GM12878 (cell line): Measurements from ENCODE around the gene MAPKAPK3. TPM values are rescaled to one million over a fixed set of nuclear protein-coding genes. Genes with fewer than 3 reads are reported as not detected.

Experiments used
- ATAC-seq: fragments of 200-7000 bp; cut with Tn5 transposase; 3 replicates; pipeline ENCODE4 v1.9.1; 2020; ENCODE audit warnings: mild to moderate bottlenecking, moderate library complexity
- BruUV-seq: library from RNA; stranded (reverse); fragments of 400-500 nt; replicated peaks from 2 replicates; lab custom pipeline; 2021; lab: Mats Ljungman, UMichigan
- CTCF ChIA-PET: fragments of 300-600 bp; sonication (Branson Sonifier 250); formaldehyde crosslinking; extraction: SDS; loops from one replicate; lab custom pipeline; 2021; ENCODE audit warnings: inconsistent platforms; lab: Yijun Ruan, JAX
- POLR2A ChIA-PET: fragments of 350-600 bp; formaldehyde crosslinking; extraction: SDS; loops from one replicate; lab custom pipeline; 2021; ENCODE audit warnings: inconsistent platforms; lab: Charles Lee
- RAD21 ChIA-PET: fragments of 300-600 bp; sonication (Branson Sonifier 250); formaldehyde crosslinking; loops from one replicate; lab custom pipeline; 2023; ENCODE audit warnings: antibody characterized with exemption; ENCODE audit not compliant: unreplicated experiment; lab: Charles Lee
- SMC1A ChIA-PET: fragments of 300-600 bp; sonication (Branson Sonifier 250); formaldehyde crosslinking; loops from one replicate; lab custom pipeline; 2023; ENCODE audit not compliant: unreplicated experiment, uncharacterized antibody; lab: Charles Lee
- DNase-seq: peaks from one replicate; pipeline ENCODE4 v3.0.0-alpha.2; 2011; ENCODE audit warnings: low read depth, low spot score
- FAIRE-seq: peaks from 3 replicates; lab custom pipeline; 2011; peaks lifted over from hg19 to GRCh38; lab: Jason Lieb, UNC
- H2AFZ ChIP-seq: 2 replicates; pipeline ENCODE4 v1.6.0; 2011; ENCODE audit warnings: low read depth, low read length, control low read depth; ENCODE audit not compliant: control insufficient read depth
- H3K27ac ChIP-seq: 2 replicates; pipeline ENCODE4 v1.5.1; 2011; ENCODE audit warnings: control low read depth; ENCODE audit not compliant: control insufficient read depth, insufficient read depth
- H3K27me3 ChIP-seq, 2 experiments: replicated peaks in 1 of 2; 2 replicates each; pipeline versions ENCODE4 v1.6.0 to v1.6.1; 2011; ENCODE audit warnings: low read length in 1 of 2; ENCODE audit not compliant: control insufficient read depth in 2 of 2, insufficient read depth in 2 of 2
- H3K36me3 ChIP-seq, 2 experiments: 2 replicates each; pipeline ENCODE4 v1.5.1; 2011; ENCODE audit warnings: low read length in 1 of 2; ENCODE audit not compliant: control insufficient read depth in 2 of 2, insufficient read depth in 2 of 2
- H3K4me1 ChIP-seq: 2 replicates; pipeline ENCODE4 v1.6.1; 2011; ENCODE audit warnings: mild to moderate bottlenecking, low read length, moderate library complexity, mixed read lengths; ENCODE audit not compliant: control insufficient read depth, insufficient read depth
- H3K4me2 ChIP-seq: 2 replicates; pipeline ENCODE4 v1.6.0; 2011; ENCODE audit warnings: control low read depth; ENCODE audit not compliant: control insufficient read depth, insufficient read depth
- H3K4me3 ChIP-seq: fragments of 200-600 bp; sonication (generic); 2 replicates; pipeline ENCODE4 v1.5.1; 2016
- H3K79me2 ChIP-seq: 2 replicates; pipeline ENCODE4 v1.6.0; 2011; ENCODE audit warnings: low read length; ENCODE audit not compliant: control insufficient read depth, insufficient read depth
- H3K9ac ChIP-seq: 2 replicates; pipeline ENCODE4 v1.8.0; 2011; ENCODE audit warnings: low read length, control low read depth, mixed read lengths; ENCODE audit not compliant: control insufficient read depth, insufficient read depth
- H3K9me3 ChIP-seq: replicated peaks from 3 replicates; pipeline ENCODE4 v1.5.1; 2011; ENCODE audit warnings: mild to moderate bottlenecking, low read length; ENCODE audit not compliant: control insufficient read depth, insufficient read depth
- H4K20me1 ChIP-seq: 2 replicates; pipeline ENCODE4 v1.6.0; 2011; ENCODE audit not compliant: control insufficient read depth, insufficient read depth
- NFYA ChIP-seq: IDR thresholded peaks from 2 replicates; pipeline ENCODE4 v1.6.1; 2011; ENCODE audit warnings: low read depth, mild to moderate bottlenecking, low read length, improper control_type of control experiment, borderline replicate concordance
- NFYB ChIP-seq: IDR thresholded peaks from 2 replicates; pipeline ENCODE4 v1.6.1; 2011; ENCODE audit warnings: low read depth, mild to moderate bottlenecking, low read length, improper control_type of control experiment, moderate library complexity; ENCODE audit not compliant: insufficient read depth
- PAX8 ChIP-seq: fragments of 450-650 bp; IDR thresholded peaks from 2 replicates; pipeline ENCODE4 v1.6.1; 2017; ENCODE audit warnings: mild to moderate bottlenecking, moderate library complexity
- ZNF274 ChIP-seq: IDR thresholded peaks from one replicate; pipeline ENCODE4 v1.8.0; 2011; ENCODE audit not compliant: insufficient read length, insufficient read depth
- ZNF384 ChIP-seq: IDR thresholded peaks from 2 replicates; pipeline ENCODE4 v1.6.1; 2012; ENCODE audit warnings: low read depth, mild to moderate bottlenecking, low read length, improper control_type of control experiment, borderline replicate concordance
- ZNF622 ChIP-seq: fragments of 450-650 bp; IDR thresholded peaks from 2 replicates; pipeline ENCODE4 v1.6.1; 2017; ENCODE audit warnings: mild to moderate bottlenecking, inconsistent platforms
- WGBS: methylation state at CpG from one replicate; pipeline ENCODE4 v1.1.6; 2016; ENCODE audit warnings: low lambda C conversion rate; ENCODE audit not compliant: insufficient replicate concordance, insufficient coverage; ENCODE audit errors: missing lambda C conversion rate; 5-methylcytosine and 5-hydroxymethylcytosine counted together
- in situ Hi-C: fragments of 300-500 bp; cut with MboI; formaldehyde crosslinking; loops from 9 replicates; pipeline ENCODE4 v1.14.3; 2018; ENCODE audit warnings: mixed read lengths
- intact Hi-C: fragments of 100-400 bp; cut with micrococcal nuclease; formaldehyde crosslinking; loops from one replicate; pipeline ENCODE4 v1.14.2; 2022; ENCODE audit not compliant: unreplicated experiment
- polyA plus RNA-seq, 11 experiments: library from polyadenylated mRNA; depleted of rRNA in 4 of 11; unstranded in 6 of 11; stranded (reverse) in 5 of 11; fragments of >200 nt; fragmentation: Nextera tagmentation in 4 of 11; fragmentation: Illumina TruSeq in 1 of 11; extraction: Ambion mirVana in 4 of 11; extraction: Trizol in 1 of 11; gene quantifications; 1 replicate in 1 of 11; 2 replicates in 10 of 11; pipeline versions ENCODE4 v1.2.1 to v1.2.3, GENCODE V29; 2011 to 2016; ENCODE audit warnings: inconsistent platforms in 2 of 11, missing spikeins in 2 of 11, low read depth in 1 of 11
- total RNA-seq, 4 experiments: library from RNA; depleted of rRNA in 3 of 4; stranded (reverse); fragments of >200 nt in 3 of 4; fragmentation: Illumina TruSeq in 1 of 4; extraction: Trizol in 1 of 4; gene quantifications; 2 replicates each; pipeline versions ENCODE4 v1.2.1 to v1.2.3, GENCODE V29; 2013 to 2021
- TF ChIP-seq, protein P1 (sequence below): IDR thresholded peaks from 2 replicates; pipeline ENCODE4 v1.6.1; 2012; ENCODE audit warnings: low read depth, low read length, improper control_type of control experiment

Gene MAPKAPK3
- total and polyA plus RNA-seq, 10 of the 15 experiments (the other 5 are each of a cell fraction or from before 2014, with no cell fraction given), result 7.9 to 66.0 (median 39.0) TPM

DNA sequence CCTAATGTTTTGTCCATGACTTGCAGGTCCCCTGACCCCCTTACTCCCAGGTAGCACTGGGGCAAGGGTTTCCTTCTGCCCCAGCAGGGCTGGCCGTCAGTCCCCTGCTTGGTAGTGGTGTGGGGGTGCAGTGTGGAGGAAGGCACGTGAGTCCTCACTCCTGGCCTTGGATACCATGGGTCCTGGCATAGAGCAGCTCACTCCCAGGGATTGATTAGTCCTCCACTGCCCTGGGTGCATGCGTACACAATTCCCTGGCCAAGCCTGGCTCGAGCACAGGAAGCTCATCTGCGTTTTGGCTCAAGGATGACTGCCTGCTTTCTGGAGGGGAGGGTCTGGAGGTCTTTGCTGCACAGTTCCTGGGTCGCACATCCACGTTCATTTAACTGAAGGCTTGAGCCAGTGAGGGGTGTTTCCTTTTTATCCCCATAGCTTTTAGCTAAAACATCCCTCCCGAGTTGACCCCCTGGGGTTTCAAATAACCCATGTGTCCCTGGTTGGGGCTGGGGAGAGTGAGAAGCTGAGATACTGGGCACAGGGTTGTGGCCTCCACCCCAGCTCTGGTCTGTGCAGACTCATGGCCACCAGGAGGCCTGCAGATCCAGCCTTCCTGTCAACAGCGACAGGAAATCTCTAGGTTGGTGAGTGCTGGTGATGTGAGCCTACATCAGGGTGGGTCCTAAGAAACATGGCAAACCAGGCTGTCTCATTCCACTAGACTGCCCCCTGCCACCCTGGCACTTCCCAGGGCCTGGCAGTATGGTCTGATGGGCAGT lies 36.1 kb upstream of the MAPKAPK3 start:
- in situ Hi-C loops, result no loop called here
- no peak overlapping the region for H2AFZ ChIP-seq
- no peaks in the 10 kb centered on the region for H3K27me3 ChIP-seq
- DNase-seq (no peak), FAIRE-seq (no peak), ATAC-seq (no peak)
- no peak overlapping the region for H3K4me2 ChIP-seq
- H3K4me1 ChIP-seq, result no peaks in the 10 kb centered on the region
- RAD21 ChIA-PET, result interaction anchor here (0.9 to 1.2 kb wide), 2 partner anchors 9 to 31 kb away, joined by 3 to 4 read pairs; partner anchors contain the start of gene CISH
- no peak overlapping the region for H3K27ac ChIP-seq
- no peaks in the 10 kb centered on the region for H3K9me3 ChIP-seq
- TF ChIP-seq, protein P1, sequence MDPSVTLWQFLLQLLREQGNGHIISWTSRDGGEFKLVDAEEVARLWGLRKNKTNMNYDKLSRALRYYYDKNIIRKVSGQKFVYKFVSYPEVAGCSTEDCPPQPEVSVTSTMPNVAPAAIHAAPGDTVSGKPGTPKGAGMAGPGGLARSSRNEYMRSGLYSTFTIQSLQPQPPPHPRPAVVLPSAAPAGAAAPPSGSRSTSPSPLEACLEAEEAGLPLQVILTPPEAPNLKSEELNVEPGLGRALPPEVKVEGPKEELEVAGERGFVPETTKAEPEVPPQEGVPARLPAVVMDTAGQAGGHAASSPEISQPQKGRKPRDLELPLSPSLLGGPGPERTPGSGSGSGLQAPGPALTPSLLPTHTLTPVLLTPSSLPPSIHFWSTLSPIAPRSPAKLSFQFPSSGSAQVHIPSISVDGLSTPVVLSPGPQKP, result no peak
- TF ChIP-seq NFYA (no peak), ZNF384 (no peak), ZNF274 (no peak)
- no peaks in the 10 kb centered on the region for H3K79me2 ChIP-seq
- no peaks in the 10 kb centered on the region for H3K36me3 ChIP-seq
- intact Hi-C loops, result no loop called here
- WGBS, result 92% methylated on average over 9 of the region's 9 CpGs
- POLR2A ChIA-PET, result no interaction called here
- SMC1A ChIA-PET, result no interaction called here
- no TSS peak for BruUV-seq
- no peak overlapping the region for H3K9ac ChIP-seq
- no peak overlapping the region for H3K4me3 ChIP-seq
- CTCF ChIA-PET, result interaction anchor here (0.8 to 1.9 kb wide), 4 partner anchors 8 to 35 kb away, joined by 3 to 5 read pairs (median 4); partner anchors contain the start of gene CISH
- H4K20me1 ChIP-seq, result no peaks in the 10 kb centered on the region

DNA sequence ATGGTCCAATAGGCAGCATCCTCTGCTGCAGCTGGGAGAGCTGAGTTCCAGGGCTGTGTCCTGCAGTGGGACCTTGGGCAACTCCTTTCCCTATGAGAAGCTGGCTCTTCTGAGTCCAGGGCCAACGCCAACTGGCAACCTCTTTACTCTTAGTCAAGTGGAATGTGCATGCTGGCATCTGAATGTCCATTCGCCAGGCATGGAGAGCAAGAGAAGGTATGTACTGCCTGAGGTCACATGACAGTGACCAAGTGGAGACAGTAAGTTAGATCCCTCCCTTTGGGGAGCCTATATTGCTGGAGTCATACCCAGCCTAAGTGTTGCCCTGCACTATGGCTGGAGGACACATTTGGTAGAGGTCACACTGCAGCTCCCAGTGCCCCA lies 35.5 kb upstream of the MAPKAPK3 start:
- Histone ChIP-seq H2AFZ (no peak overlapping the region), H3K27ac (no peak overlapping the region), H3K36me3 (no peaks in the 10 kb centered on the region), H4K20me1 (no peaks in the 10 kb centered on the region), H3K4me2 (no peak overlapping the region), H3K27me3 (no peaks in the 10 kb centered on the region), H3K79me2 (no peaks in the 10 kb centered on the region), H3K4me1 (no peaks in the 10 kb centered on the region), H3K9me3 (no peaks in the 10 kb centered on the region), H3K4me3 (no peak overlapping the region), H3K9ac (no peak overlapping the region)
- POLR2A ChIA-PET, result no interaction called here
- DNase-seq (no peak), ATAC-seq (no peak), FAIRE-seq (no peak)
- CTCF ChIA-PET, result interaction anchor here (1.1 to 1.9 kb wide), 2 partner anchors 11 to 30 kb away, joined by 4 to 5 read pairs; partner anchors contain the start of gene CISH
- SMC1A ChIA-PET, result no interaction called here
- RAD21 ChIA-PET, result interaction anchor here (0.9 to 1.2 kb wide), 2 partner anchors 8 to 30 kb away, joined by 3 to 4 read pairs; partner anchors contain the start of gene CISH
- WGBS, result 67% methylated on average over 2 of the region's 2 CpGs
- in situ Hi-C loops, result no loop called here
- BruUV-seq, result no TSS peak
- intact Hi-C loops, result no loop called here
- TF ChIP-seq ZNF622 (no peak), PAX8 (no peak), NFYB (no peak)
